HepG2 (cell line): ENCODE results near the gene PCGF2. TPM values are rescaled to one million over a fixed set of nuclear protein-coding genes. Genes with fewer than 3 reads are reported as not detected.

ENCODE experiments used
- DMAP1 ChIP-seq: IDR thresholded peaks from 2 replicates; pipeline ENCODE4 v1.6.1; 2016
- KDM6A ChIP-seq: IDR thresholded peaks from 2 replicates; pipeline ENCODE4 v1.6.1; 2016; ENCODE audit warnings: low read depth
- MATR3 ChIP-seq: sonication (generic); formaldehyde crosslinking; IDR thresholded peaks from 2 replicates; pipeline ENCODE4 v1.4.0; 2020; ENCODE audit warnings: missing genetic modification reagents
- NCOA2 ChIP-seq: sonication (generic); formaldehyde crosslinking; IDR thresholded peaks from 2 replicates; pipeline ENCODE4 v1.8.0; 2022; ENCODE audit warnings: inconsistent platforms
- SNAPC2 ChIP-seq: sonication (generic); formaldehyde crosslinking; IDR thresholded peaks from 2 replicates; pipeline ENCODE4 v1.8.1; 2022; ENCODE audit warnings: mild to moderate bottlenecking, missing genetic modification reagents
- SSRP1 ChIP-seq: IDR thresholded peaks from 2 replicates; pipeline ENCODE4 v1.6.1; 2016; ENCODE audit warnings: control low read depth
- ZNF687 ChIP-seq: sonication (generic); formaldehyde crosslinking; IDR thresholded peaks from 2 replicates; pipeline ENCODE4 v1.5.1; 2020; ENCODE audit warnings: mild to moderate bottlenecking, missing genetic modification reagents, moderate library complexity
- ZSCAN29 ChIP-seq: sonication (generic); formaldehyde crosslinking; conservative IDR thresholded peaks from 2 replicates; pipeline ENCODE4 v1.4.0; 2020; ENCODE audit warnings: mild to moderate bottlenecking, missing genetic modification reagents
- polyA plus RNA-seq, 8 experiments: library from polyadenylated mRNA; depleted of rRNA in 3 of 8; stranded (reverse) in 7 of 8; unstranded in 1 of 8; fragments of >200 nt; fragmentation: Illumina TruSeq in 4 of 8; extraction: Trizol in 4 of 8; gene quantifications; 2 replicates each; pipeline versions ENCODE4 v1.2.1 to v1.2.3, GENCODE V29; 2011 to 2016; ENCODE audit warnings: low read depth in 4 of 8, missing spikeins in 1 of 8, mixed read lengths in 1 of 8; ENCODE audit not compliant: insufficient read depth in 1 of 8
- total RNA-seq, 5 experiments: library from RNA; depleted of rRNA; stranded (reverse); fragments of >200 nt; fragmentation: Illumina TruSeq; extraction: Trizol; gene quantifications; 2 replicates each; pipeline ENCODE4 v1.2.3, GENCODE V29; 2016; ENCODE audit warnings: low read depth in 1 of 5
- TF ChIP-seq, protein P1 (sequence below): sonication (generic); formaldehyde crosslinking; IDR thresholded peaks from 2 replicates; pipeline ENCODE4 v1.4.0; 2020; ENCODE audit warnings: missing genetic modification reagents
- TF ChIP-seq, protein P2 (sequence below), 2 experiments: fragments of 450-650 bp in 1 of 2; sonication (generic) in 1 of 2; formaldehyde crosslinking in 1 of 2; IDR thresholded peaks; 2 replicates each; pipeline versions ENCODE4 v1.6.1 to v1.8.0; 2016 to 2022; ENCODE audit warnings: antibody characterized with exemption in 1 of 2, mild to moderate bottlenecking in 1 of 2, missing genetic modification reagents in 1 of 2

Gene PCGF2
- total and polyA plus RNA-seq, 2 of the 13 experiments (the other 11 are each of a cell fraction or from before 2014, with no cell fraction given): 11.6 to 29.4 TPM

GRCh38 chr17:38729886-38730525 is 18.1 kb downstream of the PCGF2 start, which contains the start of gene CISD3 (continued):
- TF ChIP-seq, protein P1, sequence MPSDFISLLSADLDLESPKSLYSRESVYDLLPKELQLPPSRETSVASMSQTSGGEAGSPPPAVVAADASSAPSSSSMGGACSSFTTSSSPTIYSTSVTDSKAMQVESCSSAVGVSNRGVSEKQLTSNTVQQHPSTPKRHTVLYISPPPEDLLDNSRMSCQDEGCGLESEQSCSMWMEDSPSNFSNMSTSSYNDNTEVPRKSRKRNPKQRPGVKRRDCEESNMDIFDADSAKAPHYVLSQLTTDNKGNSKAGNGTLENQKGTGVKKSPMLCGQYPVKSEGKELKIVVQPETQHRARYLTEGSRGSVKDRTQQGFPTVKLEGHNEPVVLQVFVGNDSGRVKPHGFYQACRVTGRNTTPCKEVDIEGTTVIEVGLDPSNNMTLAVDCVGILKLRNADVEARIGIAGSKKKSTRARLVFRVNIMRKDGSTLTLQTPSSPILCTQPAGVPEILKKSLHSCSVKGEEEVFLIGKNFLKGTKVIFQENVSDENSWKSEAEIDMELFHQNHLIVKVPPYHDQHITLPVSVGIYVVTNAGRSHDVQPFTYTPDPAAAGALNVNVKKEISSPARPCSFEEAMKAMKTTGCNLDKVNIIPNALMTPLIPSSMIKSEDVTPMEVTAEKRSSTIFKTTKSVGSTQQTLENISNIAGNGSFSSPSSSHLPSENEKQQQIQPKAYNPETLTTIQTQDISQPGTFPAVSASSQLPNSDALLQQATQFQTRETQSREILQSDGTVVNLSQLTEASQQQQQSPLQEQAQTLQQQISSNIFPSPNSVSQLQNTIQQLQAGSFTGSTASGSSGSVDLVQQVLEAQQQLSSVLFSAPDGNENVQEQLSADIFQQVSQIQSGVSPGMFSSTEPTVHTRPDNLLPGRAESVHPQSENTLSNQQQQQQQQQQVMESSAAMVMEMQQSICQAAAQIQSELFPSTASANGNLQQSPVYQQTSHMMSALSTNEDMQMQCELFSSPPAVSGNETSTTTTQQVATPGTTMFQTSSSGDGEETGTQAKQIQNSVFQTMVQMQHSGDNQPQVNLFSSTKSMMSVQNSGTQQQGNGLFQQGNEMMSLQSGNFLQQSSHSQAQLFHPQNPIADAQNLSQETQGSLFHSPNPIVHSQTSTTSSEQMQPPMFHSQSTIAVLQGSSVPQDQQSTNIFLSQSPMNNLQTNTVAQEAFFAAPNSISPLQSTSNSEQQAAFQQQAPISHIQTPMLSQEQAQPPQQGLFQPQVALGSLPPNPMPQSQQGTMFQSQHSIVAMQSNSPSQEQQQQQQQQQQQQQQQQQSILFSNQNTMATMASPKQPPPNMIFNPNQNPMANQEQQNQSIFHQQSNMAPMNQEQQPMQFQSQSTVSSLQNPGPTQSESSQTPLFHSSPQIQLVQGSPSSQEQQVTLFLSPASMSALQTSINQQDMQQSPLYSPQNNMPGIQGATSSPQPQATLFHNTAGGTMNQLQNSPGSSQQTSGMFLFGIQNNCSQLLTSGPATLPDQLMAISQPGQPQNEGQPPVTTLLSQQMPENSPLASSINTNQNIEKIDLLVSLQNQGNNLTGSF (CRISPR knock-in tag): no peak
- no peak for TF ChIP-seq SSRP1
- TF ChIP-seq SNAPC2 (CRISPR knock-in tag): no peak
- peak; percentile 58 for TF ChIP-seq ZNF687 (CRISPR knock-in tag)
- TF ChIP-seq KDM6A (CRISPR knock-in tag): no peak
- TF ChIP-seq NCOA2 (CRISPR knock-in tag): no peak
- no peak for TF ChIP-seq MATR3
- TF ChIP-seq, protein P2, sequence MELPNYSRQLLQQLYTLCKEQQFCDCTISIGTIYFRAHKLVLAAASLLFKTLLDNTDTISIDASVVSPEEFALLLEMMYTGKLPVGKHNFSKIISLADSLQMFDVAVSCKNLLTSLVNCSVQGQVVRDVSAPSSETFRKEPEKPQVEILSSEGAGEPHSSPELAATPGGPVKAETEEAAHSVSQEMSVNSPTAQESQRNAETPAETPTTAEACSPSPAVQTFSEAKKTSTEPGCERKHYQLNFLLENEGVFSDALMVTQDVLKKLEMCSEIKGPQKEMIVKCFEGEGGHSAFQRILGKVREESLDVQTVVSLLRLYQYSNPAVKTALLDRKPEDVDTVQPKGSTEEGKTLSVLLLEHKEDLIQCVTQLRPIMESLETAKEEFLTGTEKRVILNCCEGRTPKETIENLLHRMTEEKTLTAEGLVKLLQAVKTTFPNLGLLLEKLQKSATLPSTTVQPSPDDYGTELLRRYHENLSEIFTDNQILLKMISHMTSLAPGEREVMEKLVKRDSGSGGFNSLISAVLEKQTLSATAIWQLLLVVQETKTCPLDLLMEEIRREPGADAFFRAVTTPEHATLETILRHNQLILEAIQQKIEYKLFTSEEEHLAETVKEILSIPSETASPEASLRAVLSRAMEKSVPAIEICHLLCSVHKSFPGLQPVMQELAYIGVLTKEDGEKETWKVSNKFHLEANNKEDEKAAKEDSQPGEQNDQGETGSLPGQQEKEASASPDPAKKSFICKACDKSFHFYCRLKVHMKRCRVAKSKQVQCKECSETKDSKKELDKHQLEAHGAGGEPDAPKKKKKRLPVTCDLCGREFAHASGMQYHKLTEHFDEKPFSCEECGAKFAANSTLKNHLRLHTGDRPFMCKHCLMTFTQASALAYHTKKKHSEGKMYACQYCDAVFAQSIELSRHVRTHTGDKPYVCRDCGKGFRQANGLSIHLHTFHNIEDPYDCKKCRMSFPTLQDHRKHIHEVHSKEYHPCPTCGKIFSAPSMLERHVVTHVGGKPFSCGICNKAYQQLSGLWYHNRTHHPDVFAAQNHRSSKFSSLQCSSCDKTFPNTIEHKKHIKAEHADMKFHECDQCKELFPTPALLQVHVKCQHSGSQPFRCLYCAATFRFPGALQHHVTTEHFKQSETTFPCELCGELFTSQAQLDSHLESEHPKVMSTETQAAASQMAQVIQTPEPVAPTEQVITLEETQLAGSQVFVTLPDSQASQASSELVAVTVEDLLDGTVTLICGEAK (IDR thresholded peaks at IDR 0.05): no peak
- TF ChIP-seq, protein P2 (CRISPR knock-in tag; IDR thresholded peaks at IDR 0.05): peak; percentile 77
- TF ChIP-seq ZSCAN29 (CRISPR knock-in tag): no peak
- TF ChIP-seq DMAP1 (CRISPR knock-in tag): no peak
